GM23338 (cell line): ENCODE results near the gene CEP19. TPM values are rescaled to one million over a fixed set of nuclear protein-coding genes. Genes with fewer than 3 reads are reported as not detected.

Experiments used
- ATAC-seq: fragments of 200-7000 bp; cut with Tn5 transposase; 3 replicates; pipeline ENCODE4 v1.9.1; 2020
- DNase-seq: peaks from one replicate; pipeline ENCODE4 v3.0.0-alpha.2; 2015; ENCODE audit warnings: low spot score
- H2AFZ ChIP-seq: fragments of 200-600 bp; sonication (generic); 2 replicates; pipeline ENCODE4 v1.8.0; 2016; ENCODE audit warnings: antibody characterized with exemption, mild to moderate bottlenecking, moderate library complexity
- H3F3A ChIP-seq: fragments of 200-600 bp; sonication (generic); replicated peaks from 2 replicates; pipeline ENCODE4 v1.8.0; 2017; ENCODE audit warnings: antibody characterized with exemption, mixed run types, low read depth
- H3K27ac ChIP-seq: fragments of 200-600 bp; sonication (generic); 2 replicates; pipeline ENCODE4 v1.6.1; 2016; ENCODE audit warnings: low read depth
- H3K27me3 ChIP-seq: fragments of 200-600 bp; sonication (generic); 2 replicates; pipeline ENCODE4 v1.8.0; 2016; ENCODE audit warnings: mild to moderate bottlenecking, mixed run types, moderate library complexity; ENCODE audit not compliant: insufficient read depth
- H3K36me3 ChIP-seq: fragments of 200-600 bp; sonication (generic); 2 replicates; pipeline ENCODE4 v1.8.0; 2016; ENCODE audit warnings: mild to moderate bottlenecking; ENCODE audit not compliant: insufficient read depth
- H3K4me1 ChIP-seq: fragments of 200-600 bp; sonication (generic); 2 replicates; pipeline ENCODE4 v1.8.0; 2016; ENCODE audit warnings: mild to moderate bottlenecking, moderate library complexity; ENCODE audit not compliant: insufficient read depth
- H3K4me2 ChIP-seq: fragments of 200-600 bp; sonication (generic); 2 replicates; pipeline ENCODE4 v1.7.1; 2017; ENCODE audit warnings: mixed run types
- H3K4me3 ChIP-seq: fragments of 200-600 bp; sonication (generic); 2 replicates; pipeline ENCODE4 v1.6.1; 2016; ENCODE audit warnings: mixed run types
- H3K79me2 ChIP-seq: fragments of 200-600 bp; sonication (generic); replicated peaks from 2 replicates; pipeline ENCODE4 v1.8.0; 2017; ENCODE audit warnings: mild to moderate bottlenecking; ENCODE audit not compliant: insufficient read depth
- H3K9me2 ChIP-seq: fragments of 200-600 bp; sonication (generic); 2 replicates; pipeline ENCODE4 v1.8.0; 2017; ENCODE audit not compliant: insufficient read depth
- H4K20me1 ChIP-seq: fragments of 200-600 bp; sonication (generic); replicated peaks from 2 replicates; pipeline ENCODE4 v1.8.0; 2017; ENCODE audit warnings: mild to moderate bottlenecking; ENCODE audit not compliant: insufficient read depth
- H3K27ac Mint-ChIP-seq: 2 replicates; pipeline ENCODE4 v1.8.0; 2020; ENCODE audit warnings: inconsistent platforms, mild to moderate bottlenecking, moderate library complexity, mixed read lengths
- H3K27me3 Mint-ChIP-seq: 3 replicates; pipeline ENCODE4 v1.8.0; 2022; ENCODE audit warnings: low read depth, mild to moderate bottlenecking, moderate library complexity, mixed read lengths, inconsistent platforms; ENCODE audit not compliant: insufficient read depth, poor library complexity
- H3K36me3 Mint-ChIP-seq: 3 replicates; pipeline ENCODE4 v1.8.0; 2021; ENCODE audit warnings: low read depth, mild to moderate bottlenecking, inconsistent platforms, moderate library complexity, mixed read lengths
- H3K4me1 Mint-ChIP-seq: 3 replicates; pipeline ENCODE4 v1.8.0; 2020; ENCODE audit warnings: mild to moderate bottlenecking, inconsistent platforms, mixed read lengths
- H3K4me3 Mint-ChIP-seq: 3 replicates; pipeline ENCODE4 v1.8.0; 2021; ENCODE audit warnings: moderate library complexity, mild to moderate bottlenecking, inconsistent platforms, mixed read lengths
- H3K9me3 Mint-ChIP-seq: 3 replicates; pipeline ENCODE4 v1.8.0; 2020; ENCODE audit warnings: moderate library complexity, mild to moderate bottlenecking, inconsistent platforms, mixed read lengths
- JUNB ChIP-seq: IDR thresholded peaks from one replicate; pipeline ENCODE4 v1.6.1; 2016; ENCODE audit warnings: antibody characterized with exemption; ENCODE audit not compliant: unreplicated experiment
- NANOG ChIP-seq: IDR thresholded peaks from 2 replicates; pipeline ENCODE4 v1.6.1; 2016; ENCODE audit warnings: antibody characterized with exemption, borderline replicate concordance
- STAT1 ChIP-seq: IDR thresholded peaks from one replicate; pipeline ENCODE4 v1.6.1; 2016; ENCODE audit warnings: antibody characterized with exemption; ENCODE audit not compliant: unreplicated experiment
- ZNF114 ChIP-seq: fragments of 250-450 bp; sonication (Bioruptor Pico); IDR thresholded peaks from 2 replicates; pipeline ENCODE4 v1.5.0; 2020; ENCODE audit warnings: mild to moderate bottlenecking, moderate library complexity
- ZNF331 ChIP-seq: fragments of 250-450 bp; sonication (Bioruptor Pico); IDR thresholded peaks from 2 replicates; pipeline ENCODE4 v1.5.0; 2020; ENCODE audit warnings: low read depth, mild to moderate bottlenecking, moderate library complexity
- polyA plus RNA-seq: library from polyadenylated mRNA; unstranded; fragments of >200 nt; fragmentation: Nextera tagmentation; extraction: Ambion mirVana; gene quantifications from 2 replicates; pipeline ENCODE4 v1.2.1, GENCODE V29; 2016
- total RNA-seq: library from RNA; depleted of rRNA; stranded (reverse); fragments of >200 nt; shearing (Covaris generic); gene quantifications from 2 replicates; pipeline ENCODE4 v1.2.3, GENCODE V29; 2014
- TF ChIP-seq, protein P1 (sequence below): fragments of 250-450 bp; sonication (Bioruptor Pico); IDR thresholded peaks from 2 replicates; pipeline ENCODE4 v1.5.0; 2020; ENCODE audit warnings: mild to moderate bottlenecking, moderate library complexity
- TF ChIP-seq, protein P2 (sequence below): IDR thresholded peaks from one replicate; pipeline ENCODE4 v1.6.1; 2018; ENCODE audit warnings: antibody characterized with exemption; ENCODE audit not compliant: unreplicated experiment
- TF ChIP-seq, protein P3 (sequence below): IDR thresholded peaks from 2 replicates; pipeline ENCODE4 v1.6.1; 2016; ENCODE audit warnings: antibody characterized with exemption

CEP19 gene
- total and polyA plus RNA-seq, 2 experiments from 2014 or later = 1.6 to 2.5 TPM

DNA sequence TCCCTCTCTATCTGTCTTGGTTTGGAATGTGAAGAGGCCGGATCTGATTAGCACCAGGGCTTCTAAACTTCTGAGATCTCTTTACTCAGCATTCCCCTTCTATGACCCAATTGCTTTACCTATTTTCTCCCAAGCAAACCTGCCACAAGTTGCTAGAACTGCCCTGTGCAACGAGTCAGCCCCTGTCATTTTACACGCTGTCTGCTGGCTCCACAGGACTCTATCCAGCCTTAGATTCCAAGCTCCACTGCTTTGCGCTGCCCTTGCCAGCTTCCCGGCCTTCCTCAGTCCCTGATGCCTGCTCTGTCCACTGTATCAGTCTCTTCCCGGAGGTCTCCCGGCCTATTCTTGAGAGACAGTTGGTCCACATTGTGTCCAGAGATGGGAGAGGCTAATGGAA is 12.3 kb downstream of the CEP19 start (continued):
- TF ChIP-seq, protein P1, sequence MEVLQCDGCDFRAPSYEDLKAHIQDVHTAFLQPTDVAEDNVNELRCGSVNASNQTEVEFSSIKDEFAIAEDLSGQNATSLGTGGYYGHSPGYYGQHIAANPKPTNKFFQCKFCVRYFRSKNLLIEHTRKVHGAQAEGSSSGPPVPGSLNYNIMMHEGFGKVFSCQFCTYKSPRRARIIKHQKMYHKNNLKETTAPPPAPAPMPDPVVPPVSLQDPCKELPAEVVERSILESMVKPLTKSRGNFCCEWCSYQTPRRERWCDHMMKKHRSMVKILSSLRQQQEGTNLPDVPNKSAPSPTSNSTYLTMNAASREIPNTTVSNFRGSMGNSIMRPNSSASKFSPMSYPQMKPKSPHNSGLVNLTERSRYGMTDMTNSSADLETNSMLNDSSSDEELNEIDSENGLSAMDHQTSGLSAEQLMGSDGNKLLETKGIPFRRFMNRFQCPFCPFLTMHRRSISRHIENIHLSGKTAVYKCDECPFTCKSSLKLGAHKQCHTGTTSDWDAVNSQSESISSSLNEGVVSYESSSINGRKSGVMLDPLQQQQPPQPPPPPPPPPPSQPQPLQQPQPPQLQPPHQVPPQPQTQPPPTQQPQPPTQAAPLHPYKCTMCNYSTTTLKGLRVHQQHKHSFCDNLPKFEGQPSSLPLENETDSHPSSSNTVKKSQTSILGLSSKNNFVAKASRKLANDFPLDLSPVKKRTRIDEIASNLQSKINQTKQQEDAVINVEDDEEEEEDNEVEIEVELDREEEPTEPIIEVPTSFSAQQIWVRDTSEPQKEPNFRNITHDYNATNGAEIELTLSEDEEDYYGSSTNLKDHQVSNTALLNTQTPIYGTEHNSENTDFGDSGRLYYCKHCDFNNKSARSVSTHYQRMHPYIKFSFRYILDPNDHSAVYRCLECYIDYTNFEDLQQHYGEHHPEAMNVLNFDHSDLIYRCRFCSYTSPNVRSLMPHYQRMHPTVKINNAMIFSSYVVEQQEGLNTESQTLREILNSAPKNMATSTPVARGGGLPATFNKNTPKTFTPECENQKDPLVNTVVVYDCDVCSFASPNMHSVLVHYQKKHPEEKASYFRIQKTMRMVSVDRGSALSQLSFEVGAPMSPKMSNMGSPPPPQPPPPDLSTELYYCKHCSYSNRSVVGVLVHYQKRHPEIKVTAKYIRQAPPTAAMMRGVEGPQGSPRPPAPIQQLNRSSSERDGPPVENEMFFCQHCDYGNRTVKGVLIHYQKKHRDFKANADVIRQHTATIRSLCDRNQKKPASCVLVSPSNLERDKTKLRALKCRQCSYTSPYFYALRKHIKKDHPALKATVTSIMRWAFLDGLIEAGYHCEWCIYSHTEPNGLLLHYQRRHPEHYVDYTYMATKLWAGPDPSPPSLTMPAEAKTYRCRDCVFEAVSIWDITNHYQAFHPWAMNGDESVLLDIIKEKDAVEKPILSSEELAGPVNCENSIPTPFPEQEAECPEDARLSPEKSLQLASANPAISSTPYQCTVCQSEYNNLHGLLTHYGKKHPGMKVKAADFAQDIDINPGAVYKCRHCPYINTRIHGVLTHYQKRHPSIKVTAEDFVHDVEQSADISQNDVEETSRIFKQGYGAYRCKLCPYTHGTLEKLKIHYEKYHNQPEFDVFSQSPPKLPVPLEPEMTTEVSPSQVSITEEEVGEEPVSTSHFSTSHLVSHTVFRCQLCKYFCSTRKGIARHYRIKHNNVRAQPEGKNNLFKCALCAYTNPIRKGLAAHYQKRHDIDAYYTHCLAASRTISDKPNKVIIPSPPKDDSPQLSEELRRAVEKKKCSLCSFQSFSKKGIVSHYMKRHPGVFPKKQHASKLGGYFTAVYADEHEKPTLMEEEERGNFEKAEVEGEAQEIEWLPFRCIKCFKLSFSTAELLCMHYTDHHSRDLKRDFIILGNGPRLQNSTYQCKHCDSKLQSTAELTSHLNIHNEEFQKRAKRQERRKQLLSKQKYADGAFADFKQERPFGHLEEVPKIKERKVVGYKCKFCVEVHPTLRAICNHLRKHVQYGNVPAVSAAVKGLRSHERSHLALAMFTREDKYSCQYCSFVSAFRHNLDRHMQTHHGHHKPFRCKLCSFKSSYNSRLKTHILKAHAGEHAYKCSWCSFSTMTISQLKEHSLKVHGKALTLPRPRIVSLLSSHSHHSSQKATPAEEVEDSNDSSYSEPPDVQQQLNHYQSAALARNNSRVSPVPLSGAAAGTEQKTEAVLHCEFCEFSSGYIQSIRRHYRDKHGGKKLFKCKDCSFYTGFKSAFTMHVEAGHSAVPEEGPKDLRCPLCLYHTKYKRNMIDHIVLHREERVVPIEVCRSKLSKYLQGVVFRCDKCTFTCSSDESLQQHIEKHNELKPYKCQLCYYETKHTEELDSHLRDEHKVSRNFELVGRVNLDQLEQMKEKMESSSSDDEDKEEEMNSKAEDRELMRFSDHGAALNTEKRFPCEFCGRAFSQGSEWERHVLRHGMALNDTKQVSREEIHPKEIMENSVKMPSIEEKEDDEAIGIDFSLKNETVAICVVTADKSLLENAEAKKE (CRISPR knock-in tag) = no peak
- TF ChIP-seq ZNF114 = no peak

DNA sequence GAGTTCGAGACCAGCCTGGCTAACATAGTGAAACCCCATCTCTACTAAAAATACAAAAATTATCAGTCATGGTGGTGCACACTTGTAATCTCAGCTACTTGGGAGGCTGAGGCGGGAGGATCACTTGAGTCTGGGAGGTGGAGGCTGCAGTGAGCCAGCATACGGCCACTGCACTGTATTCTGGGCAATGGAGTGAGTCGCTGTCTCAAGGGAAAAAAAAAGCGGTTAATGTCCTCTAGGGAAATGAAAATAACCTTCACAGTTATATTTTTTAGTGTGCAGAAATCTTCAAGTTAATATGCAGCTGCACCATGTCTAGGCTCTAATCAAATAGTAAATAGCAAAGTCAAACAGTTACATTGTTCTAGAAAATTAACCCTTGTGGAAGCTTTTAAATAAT is 14.8 kb downstream of the CEP19 start:
- Histone ChIP-seq H4K20me1 (no peaks in the 10 kb centered on the region), H3K79me2 (no peaks in the 10 kb centered on the region), H3K4me1 (no peaks in the 10 kb centered on the region), H3K4me3 (no peak overlapping the region), H3K36me3 (no peaks in the 10 kb centered on the region), H3K9me2 (no peaks in the 10 kb centered on the region), H2AFZ (no peak overlapping the region), H3K27me3 (no peaks in the 10 kb centered on the region), H3F3A (peaks cover 6% of the 10 kb centered on the region; the same call in 1 of the 2 replicates), H3K4me2 (no peak overlapping the region), H3K27ac (no peak overlapping the region)
- Mint-ChIP-seq H3K4me3 (no peak overlapping the region), H3K27me3 (peaks cover 1% of the 10 kb centered on the region), H3K9me3 (no peaks in the 10 kb centered on the region), H3K36me3 (no peaks in the 10 kb centered on the region), H3K4me1 (no peaks in the 10 kb centered on the region), H3K27ac (no peak overlapping the region)
- DNase-seq (no peak), ATAC-seq (no peak)
- no peak for TF ChIP-seq STAT1
- TF ChIP-seq, protein P2, sequence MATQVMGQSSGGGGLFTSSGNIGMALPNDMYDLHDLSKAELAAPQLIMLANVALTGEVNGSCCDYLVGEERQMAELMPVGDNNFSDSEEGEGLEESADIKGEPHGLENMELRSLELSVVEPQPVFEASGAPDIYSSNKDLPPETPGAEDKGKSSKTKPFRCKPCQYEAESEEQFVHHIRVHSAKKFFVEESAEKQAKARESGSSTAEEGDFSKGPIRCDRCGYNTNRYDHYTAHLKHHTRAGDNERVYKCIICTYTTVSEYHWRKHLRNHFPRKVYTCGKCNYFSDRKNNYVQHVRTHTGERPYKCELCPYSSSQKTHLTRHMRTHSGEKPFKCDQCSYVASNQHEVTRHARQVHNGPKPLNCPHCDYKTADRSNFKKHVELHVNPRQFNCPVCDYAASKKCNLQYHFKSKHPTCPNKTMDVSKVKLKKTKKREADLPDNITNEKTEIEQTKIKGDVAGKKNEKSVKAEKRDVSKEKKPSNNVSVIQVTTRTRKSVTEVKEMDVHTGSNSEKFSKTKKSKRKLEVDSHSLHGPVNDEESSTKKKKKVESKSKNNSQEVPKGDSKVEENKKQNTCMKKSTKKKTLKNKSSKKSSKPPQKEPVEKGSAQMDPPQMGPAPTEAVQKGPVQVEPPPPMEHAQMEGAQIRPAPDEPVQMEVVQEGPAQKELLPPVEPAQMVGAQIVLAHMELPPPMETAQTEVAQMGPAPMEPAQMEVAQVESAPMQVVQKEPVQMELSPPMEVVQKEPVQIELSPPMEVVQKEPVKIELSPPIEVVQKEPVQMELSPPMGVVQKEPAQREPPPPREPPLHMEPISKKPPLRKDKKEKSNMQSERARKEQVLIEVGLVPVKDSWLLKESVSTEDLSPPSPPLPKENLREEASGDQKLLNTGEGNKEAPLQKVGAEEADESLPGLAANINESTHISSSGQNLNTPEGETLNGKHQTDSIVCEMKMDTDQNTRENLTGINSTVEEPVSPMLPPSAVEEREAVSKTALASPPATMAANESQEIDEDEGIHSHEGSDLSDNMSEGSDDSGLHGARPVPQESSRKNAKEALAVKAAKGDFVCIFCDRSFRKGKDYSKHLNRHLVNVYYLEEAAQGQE = no peak
- TF ChIP-seq, protein P3, sequence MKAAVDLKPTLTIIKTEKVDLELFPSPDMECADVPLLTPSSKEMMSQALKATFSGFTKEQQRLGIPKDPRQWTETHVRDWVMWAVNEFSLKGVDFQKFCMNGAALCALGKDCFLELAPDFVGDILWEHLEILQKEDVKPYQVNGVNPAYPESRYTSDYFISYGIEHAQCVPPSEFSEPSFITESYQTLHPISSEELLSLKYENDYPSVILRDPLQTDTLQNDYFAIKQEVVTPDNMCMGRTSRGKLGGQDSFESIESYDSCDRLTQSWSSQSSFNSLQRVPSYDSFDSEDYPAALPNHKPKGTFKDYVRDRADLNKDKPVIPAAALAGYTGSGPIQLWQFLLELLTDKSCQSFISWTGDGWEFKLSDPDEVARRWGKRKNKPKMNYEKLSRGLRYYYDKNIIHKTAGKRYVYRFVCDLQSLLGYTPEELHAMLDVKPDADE = no peak
- TF ChIP-seq NANOG = no peak
- no peak for TF ChIP-seq ZNF331 (CRISPR knock-in tag)
- TF ChIP-seq JUNB = no peak
